ENCODE measurements around the gene C3orf52.

Gene C3orf52

DNA sequence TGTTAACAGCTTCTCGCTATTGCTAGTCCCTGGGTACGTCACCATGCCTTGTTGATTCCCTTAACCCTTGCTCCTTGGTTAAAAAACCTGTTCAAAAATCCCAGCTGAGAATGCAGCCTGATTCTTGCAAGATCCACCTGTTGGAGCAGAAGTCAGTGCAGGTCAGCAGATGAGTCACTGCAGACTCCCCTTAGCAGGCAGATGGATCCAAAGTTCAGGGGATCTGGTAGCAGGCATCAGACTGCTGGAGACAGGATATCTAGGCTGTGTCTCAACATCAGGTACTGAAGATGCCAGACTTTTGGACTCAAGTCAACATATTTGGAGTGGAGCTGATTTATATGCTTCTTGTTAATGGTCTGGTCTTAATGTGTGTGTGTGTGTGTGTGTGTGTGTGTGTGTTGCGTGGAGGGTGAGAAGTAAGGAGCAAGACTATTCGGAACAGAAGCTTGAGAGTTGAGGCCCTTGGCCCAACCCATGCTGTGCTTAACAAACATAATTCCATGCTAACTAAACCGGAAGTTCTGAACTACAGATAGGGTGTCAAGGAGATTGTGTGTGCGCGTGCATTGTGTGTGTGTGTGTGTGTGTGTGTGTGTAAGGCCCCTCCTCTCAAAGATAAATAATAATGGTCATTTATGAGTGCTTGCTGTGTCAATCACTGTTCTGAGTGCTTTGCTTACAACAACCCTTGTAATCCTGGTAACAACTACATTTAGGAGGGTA is 1.0 kb upstream of the C3orf52 start:
- in situ Hi-C loops (cut with MboI; ENCODE audit: low pct_unique_long_range_greater_than_20kb, low sequenced_read_pairs) = no loop called here
- no peak for DNase-seq

- no peak for DNase-seq
- in situ Hi-C loops (cut with MboI; ENCODE audit: low pct_unique_long_range_greater_than_20kb, low sequenced_read_pairs) = no loop called here
These were observed 484 bp upstream of the C3orf52 start for GRCh38 chr3:112085735-112086075.

- in situ Hi-C loops (cut with MboI; ENCODE audit: low pct_unique_long_range_greater_than_20kb, low sequenced_read_pairs) = no loop called here
- no peak for DNase-seq
These were observed 811 bp downstream of the C3orf52 start for GRCh38 chr3:112086875-112087524.

DNA sequence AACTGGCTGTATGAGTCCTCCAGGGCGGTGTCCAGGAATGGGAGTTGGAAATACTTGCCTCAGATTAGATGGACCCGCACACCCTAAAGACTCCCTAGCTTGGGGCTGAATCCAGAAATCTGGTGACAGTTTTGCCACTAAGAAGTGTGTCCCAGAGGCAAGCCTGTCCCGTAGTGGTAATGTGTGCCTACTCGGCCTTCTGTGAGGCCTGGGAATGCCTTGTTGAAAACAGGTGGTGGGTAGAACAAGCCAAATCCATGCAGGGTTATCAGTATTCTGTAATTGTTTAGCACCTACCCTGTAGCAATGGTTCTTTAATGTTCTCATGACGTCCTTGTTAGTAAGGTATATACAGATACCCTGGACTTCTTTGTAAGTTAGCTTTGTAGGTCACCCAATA is 1.6 kb downstream of the C3orf52 start:
- in situ Hi-C loops (cut with MboI; ENCODE audit: low pct_unique_long_range_greater_than_20kb, low sequenced_read_pairs) = no loop called here
- no peak for DNase-seq

GRCh38 chr3:112088944-112089343 is 2.8 kb downstream of the C3orf52 start:
- DNase-seq = no peak
- in situ Hi-C loops (cut with MboI; ENCODE audit: low pct_unique_long_range_greater_than_20kb, low sequenced_read_pairs) = no loop called here

DNA sequence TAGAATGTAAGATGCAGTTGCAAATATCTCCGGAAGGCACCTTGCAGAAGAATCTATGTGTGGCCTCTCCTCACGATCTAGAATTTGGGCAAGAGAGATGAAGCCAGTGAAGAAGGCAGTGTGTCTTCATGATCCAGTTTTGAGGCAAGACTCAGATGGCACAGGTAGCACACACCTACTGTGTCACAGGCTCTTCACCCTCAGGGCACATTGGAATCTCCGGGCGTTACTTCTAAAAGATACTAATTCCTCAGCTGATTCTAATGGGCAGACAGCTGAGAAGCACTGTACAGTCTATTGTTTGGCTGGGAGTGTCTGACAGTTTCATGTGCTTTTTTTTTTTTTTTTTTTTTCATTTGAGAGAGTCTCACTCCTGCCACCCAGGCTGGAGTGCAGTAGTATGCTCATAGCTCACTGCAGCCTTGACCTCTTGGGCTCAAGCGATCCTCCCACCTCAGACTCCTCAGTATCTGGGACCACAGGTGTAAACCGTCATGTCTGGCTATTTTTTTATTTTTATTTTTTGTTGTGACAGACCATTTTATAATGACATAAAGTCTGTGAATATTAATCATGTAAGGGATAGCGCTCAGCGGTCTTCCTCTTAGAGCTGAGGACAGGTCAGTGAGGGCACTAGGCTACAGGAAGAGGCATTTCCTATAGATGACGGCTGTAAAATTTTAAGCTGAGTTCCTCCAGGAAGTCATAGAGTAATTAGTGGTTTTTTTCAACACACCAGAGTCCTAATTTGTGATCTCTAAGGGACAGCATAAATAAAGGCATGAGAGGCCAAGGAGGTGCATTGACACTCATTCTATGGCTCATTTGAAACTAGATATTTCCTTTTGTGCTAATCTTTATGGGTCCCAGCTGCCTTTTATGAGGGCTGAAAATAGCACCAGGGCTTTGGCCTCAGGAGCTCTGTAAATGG is 4.0 kb downstream of the C3orf52 start:
- peak; percentile 76 for DNase-seq
- in situ Hi-C loops (cut with MboI; ENCODE audit: low pct_unique_long_range_greater_than_20kb, low sequenced_read_pairs) = no loop called here

- in situ Hi-C loops (cut with MboI; ENCODE audit: low pct_unique_long_range_greater_than_20kb, low sequenced_read_pairs) = no loop called here
- DNase-seq = no peak
These were observed 4.8 kb downstream of the C3orf52 start for GRCh38 chr3:112090887-112091586.

- DNase-seq = no peak
- in situ Hi-C loops (cut with MboI; ENCODE audit: low pct_unique_long_range_greater_than_20kb, low sequenced_read_pairs) = no loop called here
These were observed 6.4 kb downstream of the C3orf52 start for GRCh38 chr3:112092496-112093179.

GRCh38 chr3:112093180-112093522 is 7.0 kb downstream of the C3orf52 start:
- no peak for DNase-seq
- in situ Hi-C loops (cut with MboI; ENCODE audit: low pct_unique_long_range_greater_than_20kb, low sequenced_read_pairs) = no loop called here

GRCh38 chr3:112095731-112096130 is 9.5 kb downstream of the C3orf52 start:
- DNase-seq = no peak
- in situ Hi-C loops (cut with MboI; ENCODE audit: low pct_unique_long_range_greater_than_20kb, low sequenced_read_pairs) = no loop called here

DNA sequence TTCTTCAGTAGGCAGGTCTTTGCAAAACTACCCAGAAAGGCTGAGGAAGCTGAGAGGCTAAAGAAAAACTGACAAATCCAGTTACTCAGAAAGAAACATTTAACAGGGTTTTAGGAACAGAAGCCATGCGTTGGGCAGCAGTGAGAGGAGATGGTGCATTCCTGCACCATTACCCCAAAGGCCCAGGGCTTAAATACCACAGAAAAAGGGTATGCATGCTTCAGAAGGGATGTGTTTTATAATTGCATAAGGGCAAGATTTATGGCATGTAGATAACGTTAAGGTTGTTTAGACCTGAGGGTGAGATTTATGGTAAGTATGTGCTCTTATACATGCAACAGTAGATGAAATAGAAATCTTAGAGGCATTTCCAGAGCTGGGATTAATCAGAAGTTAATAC is 10.0 kb downstream of the C3orf52 start:
- DNase-seq = no peak
- in situ Hi-C loops (cut with MboI; ENCODE audit: low pct_unique_long_range_greater_than_20kb, low sequenced_read_pairs) = no loop called here

DNA sequence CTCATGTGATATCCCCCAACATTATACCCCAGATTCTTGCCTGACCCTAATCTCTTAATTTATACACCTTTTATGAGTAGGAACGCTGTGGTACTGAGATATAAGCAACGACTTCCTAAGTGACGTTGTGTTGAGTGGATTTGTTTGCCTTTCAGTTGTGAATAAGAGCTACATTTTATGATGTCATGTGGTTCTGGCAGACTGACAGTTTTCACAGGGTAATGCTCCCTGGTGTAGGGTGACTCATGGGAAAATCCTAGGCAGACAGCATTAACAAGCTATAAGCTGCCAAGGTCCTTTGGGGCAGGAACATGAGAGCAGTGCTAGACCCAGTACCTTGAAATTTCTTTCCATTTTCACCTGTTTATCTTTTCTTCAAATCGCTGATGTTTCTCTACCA is 11.2 kb downstream of the C3orf52 start:
- in situ Hi-C loops (cut with MboI; ENCODE audit: low pct_unique_long_range_greater_than_20kb, low sequenced_read_pairs) = no loop called here

DNA sequence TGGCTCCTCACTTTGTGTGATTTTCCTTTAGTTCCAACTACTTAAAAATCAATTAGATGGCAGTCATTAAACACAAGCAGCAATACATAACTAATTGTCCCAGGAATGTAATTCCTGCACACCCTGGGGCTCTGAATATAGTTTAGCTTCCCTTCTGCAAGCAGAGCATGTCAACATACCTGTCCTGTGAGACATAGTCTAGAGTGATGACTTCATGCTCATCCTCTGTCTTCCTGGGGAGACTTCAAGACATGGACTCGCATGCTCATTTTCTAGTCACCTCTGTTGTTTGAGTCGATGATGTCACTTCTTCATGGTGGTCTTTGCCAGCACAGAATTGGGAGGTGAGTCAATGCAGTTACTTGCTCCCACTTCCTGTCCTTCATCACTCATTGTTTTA is 15.7 kb downstream of the C3orf52 start:
- DNase-seq = no peak
- in situ Hi-C loops (cut with MboI; ENCODE audit: low pct_unique_long_range_greater_than_20kb, low sequenced_read_pairs) = no loop called here

More for the DNA sequence above, 11.2 kb downstream of the C3orf52 start:
- no peak for DNase-seq

DNA sequence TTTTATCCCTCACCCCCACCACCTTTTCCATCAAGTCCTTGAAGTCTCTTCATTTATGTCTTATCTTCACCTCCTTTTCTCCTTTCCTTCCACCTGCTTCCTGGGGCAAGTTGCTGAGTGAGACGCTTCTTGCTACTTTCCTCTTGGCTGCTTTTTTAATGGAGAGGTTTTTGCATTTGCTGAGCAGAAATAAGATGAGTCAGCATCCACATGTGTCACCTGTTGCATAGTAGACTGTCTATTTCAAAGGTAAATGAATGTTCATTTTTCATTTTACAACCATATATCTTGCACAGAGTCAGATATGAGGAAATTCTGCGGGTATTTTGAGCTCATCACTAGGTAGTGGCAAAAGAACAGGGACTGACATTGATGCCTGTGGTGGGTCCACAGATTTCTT is 18.6 kb downstream of the C3orf52 start:
- DNase-seq = no peak
- in situ Hi-C loops (cut with MboI; ENCODE audit: low pct_unique_long_range_greater_than_20kb, low sequenced_read_pairs) = no loop called here

DNA sequence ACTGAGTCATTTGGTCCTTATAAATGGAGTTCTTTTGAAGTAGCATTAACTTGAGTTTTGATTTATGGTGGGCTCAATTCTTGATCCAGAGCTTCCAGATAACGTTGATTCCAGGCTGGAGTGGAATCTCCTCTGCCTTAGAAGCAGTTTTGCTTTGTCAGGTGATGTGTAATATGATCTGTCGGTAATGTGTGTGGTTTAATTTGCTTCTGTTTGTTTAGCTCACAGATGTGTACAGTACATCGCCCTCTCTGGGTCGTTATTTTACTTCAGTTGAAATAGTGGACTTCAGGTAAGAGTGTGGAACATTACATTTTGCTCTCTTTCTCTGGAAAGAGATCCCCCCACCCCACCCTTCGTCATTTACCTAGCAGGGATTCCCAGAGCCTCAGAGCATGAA is 23.1 kb downstream of the C3orf52 start:
- no peak for DNase-seq

GRCh38 chr3:112111785-112112402 is 25.7 kb downstream of the C3orf52 start:
- DNase-seq = peak; percentile 53
- in situ Hi-C loops (cut with MboI; ENCODE audit: low pct_unique_long_range_greater_than_20kb, low sequenced_read_pairs) = no loop called here

More for the DNA sequence above, 23.1 kb downstream of the C3orf52 start:
- in situ Hi-C loops (cut with MboI; ENCODE audit: low pct_unique_long_range_greater_than_20kb, low sequenced_read_pairs) = no loop called here

- in situ Hi-C loops (cut with MboI; ENCODE audit: low pct_unique_long_range_greater_than_20kb, low sequenced_read_pairs) = no loop called here
- DNase-seq = no peak
These were observed 28.5 kb downstream of the C3orf52 start for GRCh38 chr3:112114576-112115160.

GRCh38 chr3:112115161-112115739 is 29.1 kb downstream of the C3orf52 start:
- no peak for DNase-seq
- in situ Hi-C loops (cut with MboI; ENCODE audit: low pct_unique_long_range_greater_than_20kb, low sequenced_read_pairs) = no loop called here

Data from KBM-7 (cell line).